Vagina (tissue), 2 donors: ENCODE results near the gene ZIC1. TPM values are rescaled to one million over a fixed set of nuclear protein-coding genes. Genes with fewer than 3 reads are reported as not detected.

Experiments used
- DNase-seq, 2 donors: peaks; one replicate each; pipeline ENCODE4 v3.0.0-alpha.2; 2017; ENCODE audit errors: extremely low spot score in 2 of 2
- H3K27ac ChIP-seq: fragments of 200-600 bp; sonication (generic); one replicate; pipeline ENCODE4 v1.5.1; 2019
- H3K27me3 ChIP-seq: fragments of 200-600 bp; sonication (generic); one replicate; pipeline ENCODE4 v1.5.1; 2019
- H3K36me3 ChIP-seq, 2 donors: fragments of 200-600 bp; sonication (generic); one replicate each; pipeline ENCODE4 v1.5.1; 2017 to 2019
- H3K4me1 ChIP-seq: fragments of 200-600 bp; sonication (generic); one replicate; pipeline ENCODE4 v1.5.1; 2019
- H3K4me3 ChIP-seq, 2 donors: fragments of 200-600 bp; sonication (generic); 1 replicate in 1 of 2; 2 replicates in 1 of 2; pipeline ENCODE4 v1.5.1; 2016 to 2019
- H3K9me3 ChIP-seq: fragments of 200-600 bp; sonication (generic); one replicate; pipeline ENCODE4 v1.5.1; 2019
- CTCF ChIP-seq, 3 experiments: fragments of 450-650 bp in 2 of 3; fragments of 200-600 bp in 1 of 3; sonication (generic) in 1 of 3; IDR thresholded peaks; one replicate each; pipeline ENCODE4 v1.5.1; 2017 to 2019; ENCODE audit warnings: antibody characterized with exemption in 3 of 3, mild to moderate bottlenecking in 2 of 3, moderate library complexity in 2 of 3
- POLR2A ChIP-seq, 2 donors: fragments of 450-650 bp; IDR thresholded peaks; one replicate each; pipeline ENCODE4 v1.6.1; 2017; ENCODE audit warnings: antibody characterized with exemption in 2 of 2, mild to moderate bottlenecking in 2 of 2, moderate library complexity in 2 of 2
- POLR2AphosphoS5 ChIP-seq, 2 donors: sonication (generic); formaldehyde crosslinking; IDR thresholded peaks; one replicate each; pipeline ENCODE4 v1.9.0; 2017; ENCODE audit warnings: antibody characterized with exemption in 2 of 2, mild to moderate bottlenecking in 2 of 2, low read depth in 1 of 2; ENCODE audit not compliant: insufficient read depth in 1 of 2
- intact Hi-C: fragments of 100-400 bp; cut with DNase I; formaldehyde crosslinking; loops from one replicate; pipeline ENCODE4 v1.15.1; 2023
- total RNA-seq: library from RNA; depleted of rRNA; stranded (reverse); fragments of >200 nt; gene quantifications from one replicate; pipeline ENCODE4 v1.2.3, GENCODE V29; 2016

Gene ZIC1
- total RNA-seq, 1 donor from 2014 or later, result not detected

- Histone ChIP-seq H3K27me3 (peaks cover 13% of the 10 kb centered on the region), H3K36me3 (no peaks in the 10 kb centered on the region), H3K4me1 (peaks cover 17% of the 10 kb centered on the region), H3K9me3 (no peaks in the 10 kb centered on the region), H3K27ac (no peak overlapping the region), H3K4me3 (no peak overlapping the region)
- DNase-seq, result peak; percentile 31 to 32
- intact Hi-C loops, result no loop called here
- TF ChIP-seq CTCF (IDR thresholded peaks at IDR 0.05), result no peak
- TF ChIP-seq POLR2AphosphoS5 (IDR thresholded peaks at IDR 0.05; ENCODE audit: insufficient read depth in 1 of 2, low read depth in 1 of 2), result no peak
- no peak for TF ChIP-seq POLR2A (IDR thresholded peaks at IDR 0.05)
Measured at GRCh38 chr3:147400111-147400510, 9.1 kb upstream of the ZIC1 start.

GRCh38 chr3:147400999-147401398, 8.2 kb upstream of the ZIC1 start:
- H3K27me3 ChIP-seq, result peaks cover 10% of the 10 kb centered on the region
- H3K27ac ChIP-seq, result no peak overlapping the region
- intact Hi-C loops, result no loop called here

DNA sequence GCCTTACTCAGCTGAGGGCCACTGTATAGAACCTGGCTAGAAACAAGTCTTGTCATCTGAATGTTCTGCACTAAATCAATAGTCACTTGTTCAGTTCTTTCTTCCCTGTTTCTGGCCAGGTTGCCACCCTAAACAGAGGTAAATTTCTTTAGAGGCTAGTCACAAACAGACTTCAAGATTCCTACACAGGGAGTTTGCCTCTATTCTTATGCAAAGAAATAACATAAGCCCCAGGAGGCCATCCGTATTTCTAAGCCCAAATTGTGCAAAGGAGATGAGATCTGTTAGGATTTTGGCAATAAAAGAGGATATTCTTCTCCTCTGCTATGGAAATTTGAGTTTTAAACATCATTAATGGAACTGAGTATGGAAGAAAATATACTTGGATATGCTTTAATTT, 7.7 kb upstream of the ZIC1 start:
- no peak overlapping the region for H3K4me3 ChIP-seq
- no peaks in the 10 kb centered on the region for H3K36me3 ChIP-seq
- no peak for DNase-seq
- H3K27me3 ChIP-seq, result peaks cover 10% of the 10 kb centered on the region
- intact Hi-C loops, result no loop called here
- peaks cover 8% of the 10 kb centered on the region for H3K4me1 ChIP-seq
- TF ChIP-seq CTCF (IDR thresholded peaks at IDR 0.05) (no peak), POLR2A (IDR thresholded peaks at IDR 0.05) (no peak), POLR2AphosphoS5 (IDR thresholded peaks at IDR 0.05; ENCODE audit: insufficient read depth in 1 of 2, low read depth in 1 of 2) (no peak)
- H3K27ac ChIP-seq, result no peak overlapping the region
- no peaks in the 10 kb centered on the region for H3K9me3 ChIP-seq

More at GRCh38 chr3:147400999-147401398, 8.2 kb upstream of the ZIC1 start:
- no peak overlapping the region for H3K4me3 ChIP-seq
- no peak for TF ChIP-seq POLR2AphosphoS5 (IDR thresholded peaks at IDR 0.05; ENCODE audit: insufficient read depth in 1 of 2, low read depth in 1 of 2)
- no peak for TF ChIP-seq CTCF (IDR thresholded peaks at IDR 0.05)
- DNase-seq, result peak in 1 of 2 donors; percentile 11
- H3K9me3 ChIP-seq, result no peaks in the 10 kb centered on the region
- H3K4me1 ChIP-seq, result peaks cover 12% of the 10 kb centered on the region
- H3K36me3 ChIP-seq, result no peaks in the 10 kb centered on the region

- Histone ChIP-seq H3K27ac (no peak overlapping the region), H3K27me3 (peaks cover 8% of the 10 kb centered on the region), H3K36me3 (no peaks in the 10 kb centered on the region), H3K9me3 (no peaks in the 10 kb centered on the region), H3K4me3 (no peak overlapping the region), H3K4me1 (peaks cover under 1% of the 10 kb centered on the region)
- intact Hi-C loops, result no loop called here
- no peak for DNase-seq
- no peak for TF ChIP-seq CTCF (IDR thresholded peaks at IDR 0.05)
- no peak for TF ChIP-seq POLR2AphosphoS5 (IDR thresholded peaks at IDR 0.05; ENCODE audit: insufficient read depth in 1 of 2, low read depth in 1 of 2)
- TF ChIP-seq POLR2A (IDR thresholded peaks at IDR 0.05), result no peak
Measured at GRCh38 chr3:147402159-147402558, 7.0 kb upstream of the ZIC1 start.

DNA sequence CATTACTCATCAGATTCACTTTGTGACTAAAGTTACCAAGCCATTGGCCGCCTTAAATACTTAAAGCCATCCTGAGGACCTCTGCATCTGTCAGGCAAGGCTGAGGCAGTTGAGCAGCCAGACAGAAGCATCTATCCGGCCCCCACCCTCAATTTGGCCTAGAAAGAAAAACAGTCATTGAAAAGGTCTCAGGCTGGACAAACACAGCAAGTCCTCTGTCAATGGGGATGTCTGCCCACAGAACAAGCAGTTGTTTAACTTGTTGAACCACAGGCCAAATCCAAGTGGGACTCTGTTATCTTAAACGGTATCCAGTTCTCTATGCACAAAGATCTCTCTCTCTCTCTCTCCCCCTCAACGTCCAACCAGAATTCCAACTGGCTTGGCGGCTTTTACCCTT, 5.7 kb upstream of the ZIC1 start:
- H3K9me3 ChIP-seq, result no peaks in the 10 kb centered on the region
- TF ChIP-seq CTCF (IDR thresholded peaks at IDR 0.05), result no peak
- TF ChIP-seq POLR2A (IDR thresholded peaks at IDR 0.05), result no peak
- TF ChIP-seq POLR2AphosphoS5 (IDR thresholded peaks at IDR 0.05; ENCODE audit: insufficient read depth in 1 of 2, low read depth in 1 of 2), result no peak
- H3K4me1 ChIP-seq, result no peaks in the 10 kb centered on the region
- no peaks in the 10 kb centered on the region for H3K27me3 ChIP-seq
- no peak overlapping the region for H3K4me3 ChIP-seq
- peak in 1 of 2 donors; percentile 47 for DNase-seq
- H3K36me3 ChIP-seq, result no peaks in the 10 kb centered on the region
- intact Hi-C loops, result no loop called here
- H3K27ac ChIP-seq, result no peak overlapping the region
